GM12878 (cell line): ENCODE measurements around the gene CLDN9. TPM values are rescaled to one million over a fixed set of nuclear protein-coding genes. Genes with fewer than 3 reads are reported as not detected.

Experiments used
- ATAC-seq: fragments of 200-7000 bp; cut with Tn5 transposase; 3 replicates; pipeline ENCODE4 v1.9.1; 2020; ENCODE audit warnings: mild to moderate bottlenecking, moderate library complexity
- BruUV-seq: library from RNA; stranded (reverse); fragments of 400-500 nt; replicated peaks from 2 replicates; lab custom pipeline; 2021; lab: Mats Ljungman, UMichigan
- CTCF ChIA-PET: fragments of 300-600 bp; sonication (Branson Sonifier 250); formaldehyde crosslinking; extraction: SDS; loops from one replicate; lab custom pipeline; 2021; ENCODE audit warnings: inconsistent platforms; lab: Yijun Ruan, JAX
- POLR2A ChIA-PET: fragments of 350-600 bp; formaldehyde crosslinking; extraction: SDS; loops from one replicate; lab custom pipeline; 2021; ENCODE audit warnings: inconsistent platforms; lab: Charles Lee
- RAD21 ChIA-PET: fragments of 300-600 bp; sonication (Branson Sonifier 250); formaldehyde crosslinking; loops from one replicate; lab custom pipeline; 2023; ENCODE audit warnings: antibody characterized with exemption; ENCODE audit not compliant: unreplicated experiment; lab: Charles Lee
- SMC1A ChIA-PET: fragments of 300-600 bp; sonication (Branson Sonifier 250); formaldehyde crosslinking; loops from one replicate; lab custom pipeline; 2023; ENCODE audit not compliant: unreplicated experiment, uncharacterized antibody; lab: Charles Lee
- DNase-seq: peaks from one replicate; pipeline ENCODE4 v3.0.0-alpha.2; 2011; ENCODE audit warnings: low read depth, low spot score
- FAIRE-seq: peaks from 3 replicates; lab custom pipeline; 2011; peaks lifted over from hg19 to GRCh38; lab: Jason Lieb, UNC
- H2AFZ ChIP-seq: 2 replicates; pipeline ENCODE4 v1.6.0; 2011; ENCODE audit warnings: low read depth, low read length, control low read depth; ENCODE audit not compliant: control insufficient read depth
- H3K27ac ChIP-seq: 2 replicates; pipeline ENCODE4 v1.5.1; 2011; ENCODE audit warnings: control low read depth; ENCODE audit not compliant: control insufficient read depth, insufficient read depth
- H3K27me3 ChIP-seq, 2 experiments: replicated peaks in 1 of 2; 2 replicates each; pipeline versions ENCODE4 v1.6.0 to v1.6.1; 2011; ENCODE audit warnings: low read length in 1 of 2; ENCODE audit not compliant: control insufficient read depth in 2 of 2, insufficient read depth in 2 of 2
- H3K36me3 ChIP-seq, 2 experiments: 2 replicates each; pipeline ENCODE4 v1.5.1; 2011; ENCODE audit warnings: low read length in 1 of 2; ENCODE audit not compliant: control insufficient read depth in 2 of 2, insufficient read depth in 2 of 2
- H3K4me1 ChIP-seq: 2 replicates; pipeline ENCODE4 v1.6.1; 2011; ENCODE audit warnings: mild to moderate bottlenecking, low read length, moderate library complexity, mixed read lengths; ENCODE audit not compliant: control insufficient read depth, insufficient read depth
- H3K4me2 ChIP-seq: 2 replicates; pipeline ENCODE4 v1.6.0; 2011; ENCODE audit warnings: control low read depth; ENCODE audit not compliant: control insufficient read depth, insufficient read depth
- H3K4me3 ChIP-seq: fragments of 200-600 bp; sonication (generic); 2 replicates; pipeline ENCODE4 v1.5.1; 2016
- H3K79me2 ChIP-seq: 2 replicates; pipeline ENCODE4 v1.6.0; 2011; ENCODE audit warnings: low read length; ENCODE audit not compliant: control insufficient read depth, insufficient read depth
- H3K9ac ChIP-seq: 2 replicates; pipeline ENCODE4 v1.8.0; 2011; ENCODE audit warnings: low read length, control low read depth, mixed read lengths; ENCODE audit not compliant: control insufficient read depth, insufficient read depth
- H3K9me3 ChIP-seq: replicated peaks from 3 replicates; pipeline ENCODE4 v1.5.1; 2011; ENCODE audit warnings: mild to moderate bottlenecking, low read length; ENCODE audit not compliant: control insufficient read depth, insufficient read depth
- H4K20me1 ChIP-seq: 2 replicates; pipeline ENCODE4 v1.6.0; 2011; ENCODE audit not compliant: control insufficient read depth, insufficient read depth
- CBX3 ChIP-seq: fragments of 200-600 bp; sonication (generic); IDR thresholded peaks from 2 replicates; pipeline ENCODE4 v1.6.1; 2016; ENCODE audit warnings: low read depth, borderline replicate concordance
- DPF2 ChIP-seq: fragments of 450-650 bp; IDR thresholded peaks from 2 replicates; pipeline ENCODE4 v1.6.1; 2017; ENCODE audit warnings: mild to moderate bottlenecking
- EP300 ChIP-seq, 2 experiments: fragments of 150-350 bp in 1 of 2; IDR thresholded peaks; 2 replicates each; pipeline ENCODE4 v1.6.1; 2011 to 2012; ENCODE audit warnings: low read depth in 2 of 2, low read length in 2 of 2, borderline replicate concordance in 1 of 2, improper control_type of control experiment in 1 of 2, inconsistent platforms in 1 of 2; ENCODE audit not compliant: control insufficient read depth in 1 of 2
- FOXM1 ChIP-seq: IDR thresholded peaks from 2 replicates; pipeline ENCODE4 v1.6.1; 2012; ENCODE audit warnings: low read depth, mild to moderate bottlenecking, inconsistent platforms, low read length, moderate library complexity
- GATAD2B ChIP-seq: fragments of 450-650 bp; conservative IDR thresholded peaks from 2 replicates; pipeline ENCODE4 v1.6.1; 2017; ENCODE audit warnings: low read depth, mild to moderate bottlenecking, moderate library complexity
- IKZF1 ChIP-seq: fragments of 450-650 bp; conservative IDR thresholded peaks from 2 replicates; pipeline ENCODE4 v1.6.1; 2017; ENCODE audit warnings: antibody characterized with exemption, mild to moderate bottlenecking
- RBBP5 ChIP-seq: fragments of 200-600 bp; sonication (generic); conservative IDR thresholded peaks from 2 replicates; pipeline ENCODE4 v1.6.1; 2016
- SPI1 ChIP-seq: IDR thresholded peaks from 2 replicates; pipeline ENCODE4 v1.6.1; 2011; ENCODE audit warnings: low read depth, mild to moderate bottlenecking, low read length, moderate library complexity, borderline replicate concordance; ENCODE audit not compliant: insufficient read depth
- TCF3 ChIP-seq: IDR thresholded peaks from 2 replicates; pipeline ENCODE4 v1.6.1; 2012; ENCODE audit warnings: low read depth, mild to moderate bottlenecking, low read length, borderline replicate concordance; ENCODE audit not compliant: insufficient read depth
- YBX1 ChIP-seq: fragments of 450-650 bp; IDR thresholded peaks from 2 replicates; pipeline ENCODE4 v1.6.1; 2016; ENCODE audit warnings: antibody characterized with exemption
- ZBTB40 ChIP-seq: fragments of 450-650 bp; IDR thresholded peaks from 2 replicates; pipeline ENCODE4 v1.6.1; 2016; ENCODE audit warnings: mild to moderate bottlenecking, moderate library complexity, borderline replicate concordance
- WGBS: methylation state at CpG from one replicate; pipeline ENCODE4 v1.1.6; 2016; ENCODE audit warnings: low lambda C conversion rate; ENCODE audit not compliant: insufficient replicate concordance, insufficient coverage; ENCODE audit errors: missing lambda C conversion rate; 5-methylcytosine and 5-hydroxymethylcytosine counted together
- in situ Hi-C: fragments of 300-500 bp; cut with MboI; formaldehyde crosslinking; loops from 9 replicates; pipeline ENCODE4 v1.14.3; 2018; ENCODE audit warnings: mixed read lengths
- intact Hi-C: fragments of 100-400 bp; cut with micrococcal nuclease; formaldehyde crosslinking; loops from one replicate; pipeline ENCODE4 v1.14.2; 2022; ENCODE audit not compliant: unreplicated experiment
- polyA plus RNA-seq, 11 experiments: library from polyadenylated mRNA; depleted of rRNA in 4 of 11; unstranded in 6 of 11; stranded (reverse) in 5 of 11; fragments of >200 nt; fragmentation: Nextera tagmentation in 4 of 11; fragmentation: Illumina TruSeq in 1 of 11; extraction: Ambion mirVana in 4 of 11; extraction: Trizol in 1 of 11; gene quantifications; 1 replicate in 1 of 11; 2 replicates in 10 of 11; pipeline versions ENCODE4 v1.2.1 to v1.2.3, GENCODE V29; 2011 to 2016; ENCODE audit warnings: inconsistent platforms in 2 of 11, missing spikeins in 2 of 11, low read depth in 1 of 11
- total RNA-seq, 4 experiments: library from RNA; depleted of rRNA in 3 of 4; stranded (reverse); fragments of >200 nt in 3 of 4; fragmentation: Illumina TruSeq in 1 of 4; extraction: Trizol in 1 of 4; gene quantifications; 2 replicates each; pipeline versions ENCODE4 v1.2.1 to v1.2.3, GENCODE V29; 2013 to 2021
- TF ChIP-seq, protein P1 (sequence below): fragments of 450-650 bp; IDR thresholded peaks from 2 replicates; pipeline ENCODE4 v1.6.1; 2016; ENCODE audit warnings: mild to moderate bottlenecking
- TF ChIP-seq, protein P2 (sequence below): IDR thresholded peaks from 2 replicates; pipeline ENCODE4 v1.6.1; 2011; ENCODE audit warnings: low read depth, mild to moderate bottlenecking, low read length, moderate library complexity, borderline replicate concordance; ENCODE audit errors: extremely low read depth

CLDN9 gene
- total and polyA plus RNA-seq, 10 of the 15 experiments (the other 5 are each of a cell fraction or from before 2014, with no cell fraction given): not detected

- TF ChIP-seq EP300 (IDR thresholded peaks at IDR 0.05; ENCODE audit: borderline replicate concordance in 1 of 2, control insufficient read depth in 1 of 2, low read depth in 2 of 2, low read length in 2 of 2): no peak
Observed at GRCh38 chr16:3025032-3026002, 12.6 kb downstream of the CLDN9 start (continued).

DNA sequence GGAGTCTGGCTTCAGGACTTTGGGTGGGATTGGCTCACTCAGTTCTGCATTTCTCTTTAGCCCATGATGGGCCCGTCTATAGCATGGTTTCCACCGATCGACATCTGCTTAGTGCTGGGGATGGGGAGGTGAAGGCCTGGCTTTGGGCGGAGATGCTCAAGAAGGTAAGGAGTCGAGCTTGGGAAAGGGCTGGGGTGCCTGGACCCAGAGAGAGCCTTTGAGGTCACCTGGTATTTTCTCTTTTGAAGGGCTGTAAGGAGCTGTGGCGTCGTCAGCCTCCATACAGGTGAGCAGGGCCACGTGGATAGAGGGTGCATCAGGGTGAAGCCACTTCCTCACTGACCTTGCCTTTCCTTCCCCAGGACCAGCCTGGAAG is 13.3 kb downstream of the CLDN9 start:
- SMC1A ChIA-PET: interaction anchor here (10.1 kb wide), 1 partner anchor 21 kb away, joined by 91 read pairs; no protein-coding TSS in a partner anchor

More for the DNA sequence above, 13.3 kb downstream of the CLDN9 start:
- in situ Hi-C loops (no loop called here), intact Hi-C loops (no loop called here)
- Histone ChIP-seq H3K27ac (no peak overlapping the region), H2AFZ (no peak overlapping the region), H3K9me3 (no peaks in the 10 kb centered on the region), H3K4me1 (peaks cover 20% of the 10 kb centered on the region), H4K20me1 (0 out of 2 replicates have a peak, but pooled peaks cover 3% of the 10 kb centered on the region), H3K27me3 (peaks cover 7 to 8% of the 10 kb centered on the region in 2 experiments), H3K9ac (no peak overlapping the region), H3K4me2 (no peak overlapping the region), H3K4me3 (no peak overlapping the region), H3K79me2 (no peaks in the 10 kb centered on the region), H3K36me3 (peaks cover 4 to 7% of the 10 kb centered on the region in 2 experiments; a peak in 3 of 4 replicates)
- FAIRE-seq (no peak), DNase-seq (no peak), ATAC-seq (no peak)
- TF ChIP-seq TCF3: no peak
- TF ChIP-seq YBX1: no peak
- no peak for TF ChIP-seq ZBTB40
- TF ChIP-seq FOXM1: no peak
- no peak for TF ChIP-seq DPF2
- TF ChIP-seq, protein P1, sequence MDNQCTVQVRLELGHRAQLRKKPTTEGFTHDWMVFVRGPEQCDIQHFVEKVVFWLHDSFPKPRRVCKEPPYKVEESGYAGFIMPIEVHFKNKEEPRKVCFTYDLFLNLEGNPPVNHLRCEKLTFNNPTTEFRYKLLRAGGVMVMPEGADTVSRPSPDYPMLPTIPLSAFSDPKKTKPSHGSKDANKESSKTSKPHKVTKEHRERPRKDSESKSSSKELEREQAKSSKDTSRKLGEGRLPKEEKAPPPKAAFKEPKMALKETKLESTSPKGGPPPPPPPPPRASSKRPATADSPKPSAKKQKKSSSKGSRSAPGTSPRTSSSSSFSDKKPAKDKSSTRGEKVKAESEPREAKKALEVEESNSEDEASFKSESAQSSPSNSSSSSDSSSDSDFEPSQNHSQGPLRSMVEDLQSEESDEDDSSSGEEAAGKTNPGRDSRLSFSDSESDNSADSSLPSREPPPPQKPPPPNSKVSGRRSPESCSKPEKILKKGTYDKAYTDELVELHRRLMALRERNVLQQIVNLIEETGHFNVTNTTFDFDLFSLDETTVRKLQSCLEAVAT: no peak
- no peak for TF ChIP-seq IKZF1
- TF ChIP-seq GATAD2B: no peak
- TF ChIP-seq, protein P2, sequence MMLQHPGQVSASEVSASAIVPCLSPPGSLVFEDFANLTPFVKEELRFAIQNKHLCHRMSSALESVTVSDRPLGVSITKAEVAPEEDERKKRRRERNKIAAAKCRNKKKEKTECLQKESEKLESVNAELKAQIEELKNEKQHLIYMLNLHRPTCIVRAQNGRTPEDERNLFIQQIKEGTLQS: no peak
- no peak for TF ChIP-seq RBBP5
- no peak for TF ChIP-seq SPI1
- TF ChIP-seq CBX3: no peak
- 76% methylated on average over 8 of the region's 8 CpGs for WGBS
- CTCF ChIA-PET: interaction anchor here (1.1 to 18.2 kb wide), 2 partner anchors 21 to 104 kb away, joined by 3 to 421 read pairs; no protein-coding TSS in a partner anchor
- RAD21 ChIA-PET: interaction anchor here (6.5 kb wide), 1 partner anchor 22 kb away, joined by 94 read pairs; no protein-coding TSS in a partner anchor
- POLR2A ChIA-PET: interaction anchor here (1.2 kb wide), 1 partner anchor 72 kb away, joined by 3 read pairs; no protein-coding TSS in a partner anchor
- no TSS peak for BruUV-seq
